GM18498 (cell line): ENCODE data around the gene CDC16.
A peak's percentile ranks its signal among the peaks of the same experiment; 100 is the strongest.
"Not testable (repeated sequence)": the region's sequence is repeated elsewhere in the genome, so short reads cannot be mapped to it uniquely, and the experiment has no call there.

Source experiments
- ATAC-seq: cut with Tn5 transposase; IDR thresholded peaks from one replicate; pipeline ENCODE4 v1.9.1; 2021; ENCODE audit warnings: mild to moderate bottlenecking, moderate library complexity; ENCODE audit not compliant: unreplicated experiment

CDC16 gene

DNA sequence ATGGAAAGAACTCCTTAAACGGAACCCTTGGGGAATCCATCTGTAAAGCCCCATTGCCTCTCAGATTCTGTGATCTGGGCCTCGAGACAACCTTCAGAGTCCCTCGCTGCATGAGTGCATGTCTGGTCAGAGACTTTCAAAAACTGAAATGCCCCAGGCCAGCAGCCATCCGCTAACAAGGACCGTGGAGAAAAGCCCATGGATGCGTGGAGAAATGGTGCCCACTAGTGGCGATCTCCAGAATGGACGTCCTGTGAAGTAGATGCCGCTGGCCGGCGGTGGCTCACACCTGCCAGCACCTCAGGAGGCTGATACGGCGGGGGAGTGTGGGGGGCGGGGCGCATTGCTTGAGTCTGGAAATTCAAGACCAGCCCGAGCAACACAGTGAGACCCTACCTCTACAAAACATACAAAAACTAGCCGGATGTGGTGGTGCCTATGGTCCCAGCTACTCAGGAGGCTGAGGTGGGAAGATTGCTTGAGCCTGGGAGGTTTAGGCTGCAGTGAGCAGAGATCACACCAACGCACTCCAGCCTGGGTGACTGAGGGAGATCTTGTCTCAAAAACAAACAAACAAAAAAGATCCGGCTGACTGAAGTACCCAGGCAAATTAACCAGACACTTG lies 7.9 kb upstream of the CDC16 start:
- peak; percentile 76 for ATAC-seq

GRCh38 chr13:114227528-114227927 lies 7.2 kb upstream of the CDC16 start:
- no peak for ATAC-seq

DNA sequence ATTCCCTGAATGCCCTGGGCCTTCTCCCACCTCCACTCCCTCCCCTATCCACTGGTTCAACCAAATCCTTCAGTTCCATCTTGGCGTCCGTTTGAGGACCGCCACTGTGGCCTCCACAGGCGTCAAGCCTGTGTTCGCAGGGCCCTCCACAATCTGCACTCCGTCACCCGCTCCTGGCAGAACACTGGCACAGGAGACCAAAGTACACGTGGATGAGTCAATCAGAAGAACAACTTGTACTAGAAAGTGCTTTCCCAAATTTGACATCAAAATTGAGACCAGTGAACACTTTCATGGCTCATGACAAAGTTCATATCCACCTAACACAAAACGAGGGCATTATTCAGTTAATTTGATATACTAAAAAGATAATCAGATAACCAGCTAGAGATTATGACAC lies 6.5 kb upstream of the CDC16 start:
- ATAC-seq = no peak

- no peak for ATAC-seq
Measured at GRCh38 chr13:114229506-114229905, 5.2 kb upstream of the CDC16 start.

DNA sequence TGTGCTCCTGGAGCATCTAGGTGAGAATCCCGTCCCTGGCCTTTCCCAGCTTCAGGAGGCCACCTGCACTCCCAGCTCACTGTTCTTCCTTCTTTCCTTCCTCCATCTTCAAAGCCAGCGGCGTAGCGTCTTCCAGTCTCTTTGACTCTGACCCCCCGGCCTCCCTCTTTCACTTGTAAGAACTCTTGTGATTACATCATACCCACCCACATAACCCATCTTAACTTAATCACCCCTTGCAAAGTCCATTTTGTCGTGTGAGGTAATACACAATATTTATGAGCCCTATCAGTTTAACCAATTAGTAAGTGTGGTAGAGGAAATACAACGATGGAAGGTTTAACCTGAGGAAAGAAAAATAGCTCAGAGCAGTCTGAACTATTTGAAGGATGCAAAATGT lies 4.6 kb upstream of the CDC16 start:
- no peak for ATAC-seq

DNA sequence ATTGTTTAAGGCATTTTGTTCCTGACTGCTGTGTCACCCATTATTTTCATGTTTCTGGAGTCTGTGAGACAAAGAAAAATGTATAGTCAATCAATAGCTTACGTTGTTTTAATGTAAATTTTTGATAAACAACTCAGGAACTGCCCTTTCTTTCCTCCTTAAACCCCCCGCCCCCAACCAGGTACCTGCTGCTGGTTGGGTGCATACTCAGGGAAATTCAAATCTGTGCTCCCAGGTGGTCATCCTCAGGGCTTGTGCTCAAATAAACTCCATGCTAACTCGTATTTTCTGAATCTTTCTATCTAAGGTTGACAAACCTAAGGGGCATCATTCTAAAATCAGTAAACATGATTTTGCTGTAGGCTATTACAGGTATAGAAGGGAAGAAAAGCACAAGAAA lies 4.1 kb upstream of the CDC16 start:
- ATAC-seq = no peak

- ATAC-seq = no peak
Measured at GRCh38 chr13:114231886-114232285, 2.8 kb upstream of the CDC16 start.

DNA sequence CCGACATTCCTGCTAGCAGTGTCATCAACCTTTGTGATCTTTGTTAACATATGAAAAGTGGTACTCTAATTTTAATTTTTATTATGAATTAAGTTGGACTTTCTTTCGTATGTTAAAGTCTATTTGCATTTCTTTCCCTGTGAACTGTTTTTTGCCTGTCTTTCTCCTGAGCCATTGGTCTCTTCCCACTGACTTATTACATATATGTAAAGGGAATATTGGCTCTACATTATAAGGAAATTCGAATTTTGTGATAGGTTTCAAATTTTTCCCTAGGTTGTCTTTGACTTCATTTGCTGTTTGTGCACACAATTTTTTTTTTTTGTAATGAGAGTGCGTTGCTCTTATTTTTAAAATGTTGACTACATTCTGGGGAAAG lies 442 bp upstream of the CDC16 start:
- no peak for ATAC-seq

GRCh38 chr13:114235697-114236096 lies 1.0 kb downstream of the CDC16 start:
- no peak for ATAC-seq

DNA sequence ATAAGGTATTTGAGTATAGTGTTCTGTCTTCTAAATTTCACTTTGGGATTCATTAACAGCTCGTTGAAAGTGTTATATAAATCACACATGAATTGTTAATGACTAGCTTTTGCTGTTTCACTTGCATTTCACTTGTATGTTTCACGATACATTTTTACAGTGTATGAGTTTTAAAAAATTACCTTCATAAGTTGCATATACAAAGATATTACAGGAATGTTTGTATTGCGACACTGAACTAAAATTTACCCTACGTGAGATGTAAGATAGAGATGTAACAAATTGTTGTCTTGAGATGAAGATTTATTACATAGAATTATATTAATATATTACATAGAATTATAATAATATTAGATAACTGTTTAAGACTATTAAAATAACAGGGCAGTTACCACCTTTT lies 1.5 kb downstream of the CDC16 start:
- ATAC-seq = no peak

DNA sequence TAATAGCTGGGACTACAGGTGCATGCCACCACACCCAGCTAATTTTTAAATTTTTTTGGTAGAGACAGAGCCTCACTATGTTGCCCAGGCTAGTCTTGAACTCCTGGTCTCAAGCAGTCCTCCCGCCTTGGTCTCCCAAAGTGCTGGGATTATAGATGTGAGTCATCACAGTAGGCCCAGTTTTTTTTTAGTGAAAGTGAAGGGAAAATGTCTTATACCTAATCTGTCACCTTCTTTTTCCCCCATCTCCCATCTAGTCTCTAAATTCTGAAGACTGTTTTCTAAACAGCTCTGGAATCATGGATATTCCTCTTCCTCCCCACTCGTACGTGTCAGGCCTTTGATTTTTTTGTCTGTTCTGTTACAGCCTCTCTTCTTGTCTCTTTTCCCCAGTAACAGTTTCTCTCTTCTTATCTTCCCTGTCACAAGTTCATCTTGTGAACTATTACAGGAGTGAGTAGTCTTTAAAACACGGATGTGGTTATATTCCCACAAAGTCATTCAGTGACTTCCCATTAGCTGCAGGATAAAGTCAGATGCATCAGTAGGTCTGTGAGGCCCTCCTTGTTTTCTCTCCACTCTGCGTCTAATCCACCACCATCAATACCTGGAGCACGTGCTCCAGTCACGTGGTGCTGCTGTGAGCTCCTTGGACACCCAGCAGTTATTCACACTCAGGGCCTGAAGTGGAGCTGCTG lies 2.9 kb downstream of the CDC16 start:
- ATAC-seq = no peak

GRCh38 chr13:114241918-114242317 lies 7.2 kb downstream of the CDC16 start:
- ATAC-seq = no peak

DNA sequence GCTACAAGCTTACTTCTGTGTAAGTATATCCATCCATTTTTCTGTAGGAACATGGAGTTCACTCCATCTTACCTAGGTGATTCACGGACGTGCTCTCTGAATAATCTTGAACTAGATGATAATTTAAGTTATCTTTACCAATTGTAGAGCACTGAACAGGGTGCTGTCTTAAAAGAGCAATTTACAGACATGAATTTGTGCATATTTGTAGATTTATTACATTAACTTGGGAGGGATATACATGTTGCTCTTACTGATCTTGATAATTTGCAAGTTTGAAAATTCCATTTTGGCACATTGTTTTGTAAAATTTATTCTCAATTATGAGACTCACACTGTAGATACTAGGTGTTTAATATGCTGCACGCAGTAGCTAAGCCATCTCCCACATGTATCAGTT lies 9.3 kb downstream of the CDC16 start:
- no peak for ATAC-seq

DNA sequence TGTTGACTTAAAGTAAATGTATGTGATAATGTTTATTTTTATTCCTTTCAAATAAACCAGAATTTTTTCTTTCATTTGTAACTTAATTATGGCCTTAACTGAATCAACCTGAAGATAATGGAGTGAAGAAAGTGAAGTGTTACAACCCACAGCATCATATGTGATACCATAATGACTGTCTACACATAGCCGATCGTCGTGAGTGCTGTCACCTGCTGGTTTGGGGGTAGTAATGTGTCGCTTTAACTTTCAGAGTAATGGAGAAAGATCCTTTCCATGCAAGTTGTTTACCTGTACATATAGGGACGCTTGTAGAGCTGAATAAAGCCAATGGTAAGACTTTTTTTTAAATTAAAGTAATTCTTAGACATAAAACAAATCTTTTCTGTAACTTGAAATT lies 9.9 kb downstream of the CDC16 start:
- ATAC-seq = no peak

GRCh38 chr13:114248011-114248410 lies 13.3 kb downstream of the CDC16 start:
- no peak for ATAC-seq

- no peak for ATAC-seq
Measured at GRCh38 chr13:114249077-114249476, 14.4 kb downstream of the CDC16 start.

GRCh38 chr13:114251639-114252440 lies 17.1 kb downstream of the CDC16 start:
- ATAC-seq = not testable (repeated sequence)

DNA sequence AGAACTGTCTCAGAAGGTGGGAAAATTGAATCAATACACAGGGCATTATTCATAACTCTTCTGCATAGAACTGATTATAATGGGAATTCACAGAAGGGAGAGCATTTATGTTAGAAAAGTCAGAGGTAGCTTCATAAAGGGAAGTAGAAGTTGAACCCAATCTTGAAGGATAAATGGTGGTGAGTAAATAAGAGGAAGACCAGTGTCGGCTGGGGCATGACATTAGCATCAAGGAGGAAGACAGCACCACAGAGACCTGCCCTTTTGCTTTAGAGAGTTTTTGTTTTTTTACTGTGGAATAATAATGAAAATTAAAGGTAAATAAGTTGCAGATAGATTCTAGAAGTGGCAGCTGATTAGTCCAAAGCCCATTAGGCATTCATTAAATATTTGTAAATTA lies 21.9 kb downstream of the CDC16 start:
- no peak for ATAC-seq

DNA sequence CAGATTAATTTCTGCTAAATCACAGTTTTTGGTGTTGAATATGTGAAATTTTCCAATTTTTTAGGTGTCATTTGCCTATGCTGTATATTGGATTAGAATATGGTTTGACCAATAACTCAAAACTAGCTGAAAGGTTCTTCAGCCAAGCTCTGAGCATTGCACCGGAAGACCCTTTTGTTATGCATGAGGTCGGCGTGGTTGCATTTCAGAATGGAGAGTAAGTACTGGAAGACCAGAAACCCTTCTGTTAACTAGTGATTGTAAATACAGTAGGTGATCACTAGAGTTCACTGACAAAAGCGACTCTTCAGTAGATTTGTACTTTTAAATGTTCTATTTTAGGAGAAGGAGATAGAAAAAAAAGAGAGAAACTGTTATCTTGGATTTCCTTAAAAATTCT lies 22.3 kb downstream of the CDC16 start:
- ATAC-seq = no peak

- no peak for ATAC-seq
Measured at GRCh38 chr13:114258589-114258988, 23.9 kb downstream of the CDC16 start.

DNA sequence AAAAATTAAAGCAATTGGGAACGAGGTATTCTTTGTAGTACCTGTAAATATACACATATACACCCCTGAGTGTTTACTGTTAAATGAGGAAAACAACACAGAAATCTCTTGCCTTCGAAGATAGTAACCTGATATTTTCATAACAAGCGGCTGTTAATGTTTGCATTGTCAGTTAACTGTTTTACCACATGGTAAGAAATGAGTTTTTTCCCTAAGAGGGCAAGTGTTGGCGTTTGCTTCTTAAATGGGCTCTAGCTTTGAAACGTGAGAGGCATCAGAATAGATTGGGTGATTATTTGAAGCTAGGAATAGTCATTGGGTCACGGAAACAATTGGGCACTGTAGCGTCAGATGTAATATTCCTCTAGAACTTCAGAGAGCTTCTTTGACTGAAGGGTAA lies 24.7 kb downstream of the CDC16 start:
- no peak for ATAC-seq

DNA sequence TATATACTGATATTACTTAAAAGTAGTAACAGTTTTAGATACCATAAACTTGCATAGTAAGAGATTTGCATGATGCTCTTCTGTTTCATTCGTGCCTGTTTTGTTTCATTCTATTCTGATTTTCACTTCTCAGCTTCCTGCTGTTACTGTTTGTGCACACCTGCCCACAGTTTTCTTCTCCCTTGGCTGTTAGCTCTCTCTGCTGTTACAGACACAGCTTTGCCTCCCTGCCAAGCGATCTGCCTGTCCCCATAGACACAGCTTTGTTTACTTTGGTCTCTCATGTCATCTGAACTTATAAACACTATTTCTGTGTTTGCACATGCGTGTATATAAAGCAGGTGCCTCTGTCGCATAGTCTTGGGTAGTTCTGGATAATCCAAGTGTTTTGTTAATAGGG lies 25.3 kb downstream of the CDC16 start:
- ATAC-seq = peak; percentile 55
